CD4-positive, alpha-beta memory T cell (primary cell): ENCODE results near the gene RPUSD3. TPM values are rescaled to one million over a fixed set of nuclear protein-coding genes. Genes with fewer than 3 reads are reported as not detected.
A peak's percentile ranks its signal among the peaks of the same experiment; 100 is the strongest.

Experiments used
- CTCF ChIA-PET: fragments of 350-600 bp; sonication (Branson Sonifier 250); formaldehyde crosslinking; loops from one replicate; lab custom pipeline; 2021; ENCODE audit warnings: inconsistent platforms; ENCODE audit not compliant: partially characterized antibody; lab: Charles Lee
- POLR2A ChIA-PET: fragments of 350-600 bp; sonication (Branson Sonifier 250); formaldehyde crosslinking; loops from one replicate; lab custom pipeline; 2021; ENCODE audit not compliant: partially characterized antibody; lab: Charles Lee
- DNase-seq, 5 donors: peaks; one replicate each; pipeline versions ENCODE4 v3.0.0 to v3.0.0-alpha.2; 2020 to 2022; ENCODE audit warnings: mixed read lengths in 1 of 5
- H3K27ac ChIP-seq: one replicate; pipeline ENCODE4 v1.7.0; 2013; ENCODE audit warnings: low read depth, low read length
- H3K27me3 ChIP-seq: 2 replicates; pipeline ENCODE4 v1.7.0; 2013; ENCODE audit warnings: mild to moderate bottlenecking, low read length, moderate library complexity; ENCODE audit not compliant: insufficient read depth
- H3K36me3 ChIP-seq: 2 replicates; pipeline ENCODE4 v1.7.0; 2013; ENCODE audit warnings: mild to moderate bottlenecking, low read length, moderate library complexity; ENCODE audit not compliant: insufficient read depth
- H3K4me1 ChIP-seq: 2 replicates; pipeline ENCODE4 v1.7.0; 2013; ENCODE audit warnings: mild to moderate bottlenecking, low read length, moderate library complexity; ENCODE audit not compliant: insufficient read depth
- H3K4me3 ChIP-seq, 2 donors: one replicate each; pipeline ENCODE4 v1.7.0; 2013; ENCODE audit warnings: low read length in 2 of 2, mild to moderate bottlenecking in 1 of 2
- H3K9me3 ChIP-seq, 2 donors: one replicate each; pipeline ENCODE4 v1.7.0; 2013; ENCODE audit warnings: low read length in 2 of 2, control low read depth in 1 of 2; ENCODE audit not compliant: control insufficient read depth in 1 of 2
- H3K27ac Mint-ChIP-seq, 7 donors: one replicate each; pipeline ENCODE4 v1.8.0; 2020 to 2021; ENCODE audit warnings: mixed read lengths in 7 of 7, mild to moderate bottlenecking in 6 of 7, inconsistent platforms in 3 of 7, moderate library complexity in 3 of 7
- H3K27me3 Mint-ChIP-seq, 2 donors: one replicate each; pipeline ENCODE4 v1.8.0; 2020 to 2021; ENCODE audit warnings: mixed read lengths in 2 of 2
- H3K36me3 Mint-ChIP-seq, 2 donors: one replicate each; pipeline ENCODE4 v1.8.0; 2020 to 2021; ENCODE audit warnings: mixed read lengths in 2 of 2, inconsistent platforms in 1 of 2, mild to moderate bottlenecking in 1 of 2
- H3K4me1 Mint-ChIP-seq, 4 donors: one replicate each; pipeline ENCODE4 v1.8.0; 2020 to 2021; ENCODE audit warnings: mixed read lengths in 4 of 4, mild to moderate bottlenecking in 1 of 4
- H3K4me3 Mint-ChIP-seq, 8 donors: one replicate each; pipeline ENCODE4 v1.8.0; 2020 to 2021; ENCODE audit warnings: mixed read lengths in 8 of 8, mild to moderate bottlenecking in 7 of 8, moderate library complexity in 6 of 8, inconsistent platforms in 3 of 8
- H3K9me3 Mint-ChIP-seq, 8 donors: one replicate each; pipeline ENCODE4 v1.8.0; 2020 to 2021; ENCODE audit warnings: mixed read lengths in 8 of 8, mild to moderate bottlenecking in 5 of 8, inconsistent platforms in 3 of 8, moderate library complexity in 1 of 8
- intact Hi-C: fragments of 100-400 bp; cut with micrococcal nuclease; formaldehyde crosslinking; loops from one replicate; pipeline ENCODE4 v1.15.1; 2023
- polyA plus RNA-seq, 2 donors: library from polyadenylated mRNA; unstranded; fragments of 300-500 nt; fragmentation: Illumina TruSeq; gene quantifications; one replicate each; pipeline ENCODE4 v1.2.3, GENCODE V29; 2021
- total RNA-seq, 2 experiments: library from RNA; stranded (reverse); gene quantifications; one replicate each; pipeline ENCODE4 v1.2.3, GENCODE V29; 2021

RPUSD3 gene
- total and polyA plus RNA-seq, 4 experiments from 2014 or later, result 55.2 to 68.4 (median 65.4) TPM

GRCh38 chr3:9834520-9835380, 9.1 kb downstream of the RPUSD3 start:
- POLR2A ChIA-PET, result interaction anchor here (0.8 kb wide), 1 partner anchor 185 kb away, joined by 3 read pairs; the partner anchor contains the start of gene MTMR14
- DNase-seq, result no peak
- no peaks in the 10 kb centered on the region for H3K9me3 Mint-ChIP-seq

GRCh38 chr3:9833078-9833477, 10.7 kb downstream of the RPUSD3 start:
- H3K9me3 Mint-ChIP-seq, result no peaks in the 10 kb centered on the region
- H3K4me1 Mint-ChIP-seq, result peaks cover 0 to 11% (median 7%) of the 10 kb centered on the region in 4 donors
- POLR2A ChIA-PET, result interaction anchor here (1.2 kb wide), 1 partner anchor 11 kb away, joined by 3 read pairs; the partner anchor contains the start of gene RPUSD3
- DNase-seq, result no peak
- no peak overlapping the region for H3K4me3 Mint-ChIP-seq
- H3K27ac Mint-ChIP-seq, result no peak overlapping the region
- Histone ChIP-seq H3K36me3 (peaks cover 23% of the 10 kb centered on the region), H3K4me1 (no peaks in the 10 kb centered on the region), H3K4me3 (no peak overlapping the region), H3K9me3 (no peaks in the 10 kb centered on the region), H3K27me3 (no peaks in the 10 kb centered on the region), H3K27ac (no peak overlapping the region)
- intact Hi-C loops, result no loop called here
- H3K27me3 Mint-ChIP-seq, result no peaks in the 10 kb centered on the region
- peaks cover 9 to 42% of the 10 kb centered on the region in 2 donors for H3K36me3 Mint-ChIP-seq
- CTCF ChIA-PET, result no interaction called here

More at GRCh38 chr3:9834520-9835380, 9.1 kb downstream of the RPUSD3 start:
- Histone ChIP-seq H3K4me1 (no peaks in the 10 kb centered on the region), H3K27ac (no peak overlapping the region), H3K4me3 (no peak overlapping the region), H3K36me3 (peaks cover 28% of the 10 kb centered on the region), H3K9me3 (no peaks in the 10 kb centered on the region), H3K27me3 (no peaks in the 10 kb centered on the region)
- peaks cover 15 to 46% of the 10 kb centered on the region in 2 donors for H3K36me3 Mint-ChIP-seq
- CTCF ChIA-PET, result interaction anchor here (1.3 to 1.4 kb wide), 2 partner anchors 9 to 14 kb away, joined by 3 to 4 read pairs; partner anchors contain the start of gene RPUSD3
- H3K4me3 Mint-ChIP-seq, result no peak overlapping the region
- intact Hi-C loops, result no loop called here
- peak overlapping the region in 2 of 7 donors; percentile 18 to 37 for H3K27ac Mint-ChIP-seq
- no peaks in the 10 kb centered on the region for H3K27me3 Mint-ChIP-seq
- peaks cover 0 to 11% (median 6%) of the 10 kb centered on the region in 4 donors for H3K4me1 Mint-ChIP-seq

GRCh38 chr3:9831253-9831652, 12.6 kb downstream of the RPUSD3 start:
- peaks cover 16% of the 10 kb centered on the region for H3K36me3 ChIP-seq
- no peak overlapping the region for H3K4me3 Mint-ChIP-seq
- no peaks in the 10 kb centered on the region for H3K9me3 Mint-ChIP-seq
- H3K36me3 Mint-ChIP-seq, result peaks cover 6 to 37% of the 10 kb centered on the region in 2 donors
- POLR2A ChIA-PET, result interaction anchor here (1.1 kb wide), 1 partner anchor 121 kb away, joined by 3 read pairs; the partner anchor contains the start of gene PRRT3
- H3K27ac ChIP-seq, result no peak overlapping the region
- no peak for DNase-seq
- H3K4me3 ChIP-seq, result no peak overlapping the region
- H3K4me1 Mint-ChIP-seq, result peaks cover 0 to 12% (median 9%) of the 10 kb centered on the region in 4 donors
- H3K27me3 Mint-ChIP-seq, result no peaks in the 10 kb centered on the region
- H3K27me3 ChIP-seq, result no peaks in the 10 kb centered on the region
- intact Hi-C loops, result no loop called here
- CTCF ChIA-PET, result interaction anchor here (1.5 to 1.6 kb wide), 2 partner anchors 23 to 49 kb away, joined by 3 to 5 read pairs; no protein-coding TSS in a partner anchor
- no peaks in the 10 kb centered on the region for H3K4me1 ChIP-seq
- no peaks in the 10 kb centered on the region for H3K9me3 ChIP-seq
- peak overlapping the region in 3 of 7 donors; percentile 27 to 66 (median 50) for H3K27ac Mint-ChIP-seq

- Histone ChIP-seq H3K9me3 (no peaks in the 10 kb centered on the region), H3K27me3 (no peaks in the 10 kb centered on the region), H3K27ac (no peak overlapping the region), H3K36me3 (peaks cover 11% of the 10 kb centered on the region), H3K4me1 (no peaks in the 10 kb centered on the region), H3K4me3 (no peak overlapping the region)
- DNase-seq, result no peak
- Mint-ChIP-seq H3K4me1 (peaks cover 0 to 12% (median 8%) of the 10 kb centered on the region in 4 donors), H3K27ac (no peak overlapping the region), H3K36me3 (peaks cover 0 to 18% of the 10 kb centered on the region in 2 donors), H3K27me3 (no peaks in the 10 kb centered on the region), H3K9me3 (no peaks in the 10 kb centered on the region), H3K4me3 (no peak overlapping the region)
- CTCF ChIA-PET, result interaction anchor here (1.5 to 2.0 kb wide), 3 partner anchors 12 to 24 kb away, joined by 3 to 6 read pairs (median 3); no protein-coding TSS in a partner anchor
- intact Hi-C loops, result no loop called here
- POLR2A ChIA-PET, result interaction anchor here (1.1 kb wide), 1 partner anchor 104 kb away, joined by 3 read pairs; no protein-coding TSS in a partner anchor
Observed at GRCh38 chr3:9828801-9829755, 14.7 kb downstream of the RPUSD3 start.

GRCh38 chr3:9826815-9827573, 16.8 kb downstream of the RPUSD3 start:
- CTCF ChIA-PET, result interaction anchor here (0.7 to 2.0 kb wide), 6 partner anchors 14 to 516 kb away, joined by 3 to 6 read pairs (median 4); partner anchors contain the start of gene BRPF1
- POLR2A ChIA-PET, result interaction anchor here (1.0 to 1.4 kb wide), 3 partner anchors 19 to 109 kb away, joined by 3 to 4 read pairs (median 4); partner anchors contain the start of gene CRELD1
- intact Hi-C loops, result no loop called here
- Mint-ChIP-seq H3K27me3 (no peaks in the 10 kb centered on the region), H3K27ac (peak overlapping the region in 2 of 7 donors; percentile 22 to 65), H3K4me1 (peaks cover 0 to 16% (median 7%) of the 10 kb centered on the region in 4 donors), H3K36me3 (peaks cover 0 to 9% of the 10 kb centered on the region in 2 donors), H3K4me3 (no peak overlapping the region), H3K9me3 (no peaks in the 10 kb centered on the region)
- H3K27ac ChIP-seq, result no peak overlapping the region
- H3K27me3 ChIP-seq, result no peaks in the 10 kb centered on the region
- no peaks in the 10 kb centered on the region for H3K4me1 ChIP-seq
- H3K9me3 ChIP-seq, result no peaks in the 10 kb centered on the region
- H3K36me3 ChIP-seq, result no peaks in the 10 kb centered on the region
- H3K4me3 ChIP-seq, result no peak overlapping the region
- peak in 2 of 5 donors; percentile 18 to 36 for DNase-seq

GRCh38 chr3:9825451-9826040, 18.3 kb downstream of the RPUSD3 start:
- DNase-seq, result no peak
- Mint-ChIP-seq H3K27me3 (no peaks in the 10 kb centered on the region), H3K9me3 (no peaks in the 10 kb centered on the region), H3K4me3 (no peak overlapping the region), H3K27ac (no peak overlapping the region), H3K36me3 (peaks cover 0 to 3% of the 10 kb centered on the region in 2 donors), H3K4me1 (peaks cover 0 to 9% (median under 1%) of the 10 kb centered on the region in 4 donors)
- Histone ChIP-seq H3K4me1 (no peaks in the 10 kb centered on the region), H3K27ac (no peak overlapping the region), H3K9me3 (no peaks in the 10 kb centered on the region), H3K27me3 (no peaks in the 10 kb centered on the region), H3K4me3 (no peak overlapping the region), H3K36me3 (no peaks in the 10 kb centered on the region)
- ChIA-PET CTCF (no interaction called here), POLR2A (no interaction called here)
- intact Hi-C loops, result no loop called here
